ENCODE data around the gene LAMA3.

DNA sequence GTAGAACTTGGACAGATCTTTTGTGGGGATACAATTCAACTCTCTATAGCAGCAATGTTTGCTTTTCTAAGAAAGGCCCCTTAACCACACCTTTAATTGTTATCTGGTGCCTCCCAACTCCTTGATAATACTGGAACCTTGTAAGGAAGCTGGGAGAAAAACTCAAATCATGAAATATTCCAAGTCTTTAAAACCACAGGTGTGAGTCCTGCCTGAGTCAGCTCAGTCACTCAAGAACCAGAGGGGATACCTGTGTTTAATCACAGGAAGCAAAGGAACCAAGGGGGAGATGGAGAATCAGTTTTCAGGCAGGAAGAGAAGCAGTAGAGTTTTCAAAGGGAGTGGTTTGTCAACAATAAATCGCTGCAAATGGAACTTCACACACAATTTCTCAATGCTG is 159.9 kb downstream of the LAMA3 start:
- TF ChIP-seq, protein P1, sequence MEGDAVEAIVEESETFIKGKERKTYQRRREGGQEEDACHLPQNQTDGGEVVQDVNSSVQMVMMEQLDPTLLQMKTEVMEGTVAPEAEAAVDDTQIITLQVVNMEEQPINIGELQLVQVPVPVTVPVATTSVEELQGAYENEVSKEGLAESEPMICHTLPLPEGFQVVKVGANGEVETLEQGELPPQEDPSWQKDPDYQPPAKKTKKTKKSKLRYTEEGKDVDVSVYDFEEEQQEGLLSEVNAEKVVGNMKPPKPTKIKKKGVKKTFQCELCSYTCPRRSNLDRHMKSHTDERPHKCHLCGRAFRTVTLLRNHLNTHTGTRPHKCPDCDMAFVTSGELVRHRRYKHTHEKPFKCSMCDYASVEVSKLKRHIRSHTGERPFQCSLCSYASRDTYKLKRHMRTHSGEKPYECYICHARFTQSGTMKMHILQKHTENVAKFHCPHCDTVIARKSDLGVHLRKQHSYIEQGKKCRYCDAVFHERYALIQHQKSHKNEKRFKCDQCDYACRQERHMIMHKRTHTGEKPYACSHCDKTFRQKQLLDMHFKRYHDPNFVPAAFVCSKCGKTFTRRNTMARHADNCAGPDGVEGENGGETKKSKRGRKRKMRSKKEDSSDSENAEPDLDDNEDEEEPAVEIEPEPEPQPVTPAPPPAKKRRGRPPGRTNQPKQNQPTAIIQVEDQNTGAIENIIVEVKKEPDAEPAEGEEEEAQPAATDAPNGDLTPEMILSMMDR (IDR thresholded peaks at IDR 0.05 in 8 of 11, conservative IDR thresholded peaks at IDR 0.05 in 3 of 11): no peak
- no peak for TF ChIP-seq POLR2AphosphoS5 (IDR thresholded peaks at IDR 0.05)

Data from spleen (tissue), 7 donors.